LNCAP (cell line): ENCODE measurements around the gene COL15A1.

Experiments
- TF ChIP-seq, protein P1 (sequence below): fragments of 450-650 bp; IDR thresholded peaks from 2 replicates; pipeline ENCODE4 v1.5.1; 2017; ENCODE audit warnings: mild to moderate bottlenecking

COL15A1 gene

DNA sequence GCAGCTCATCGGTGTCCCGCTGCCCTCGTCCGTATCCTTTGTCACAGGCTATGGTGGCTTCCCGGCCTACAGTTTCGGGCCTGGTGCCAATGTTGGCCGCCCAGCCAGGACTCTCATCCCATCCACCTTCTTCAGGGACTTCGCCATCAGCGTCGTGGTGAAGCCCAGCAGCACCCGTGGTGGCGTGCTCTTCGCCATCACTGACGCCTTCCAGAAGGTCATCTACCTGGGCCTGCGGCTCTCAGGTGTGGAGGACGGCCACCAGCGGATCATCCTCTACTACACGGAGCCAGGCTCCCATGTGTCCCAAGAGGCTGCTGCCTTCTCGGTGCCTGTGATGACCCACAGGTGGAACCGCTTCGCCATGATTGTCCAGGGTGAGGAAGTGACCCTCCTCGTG lies 41.9 kb downstream of the COL15A1 start:
- TF ChIP-seq, protein P1, sequence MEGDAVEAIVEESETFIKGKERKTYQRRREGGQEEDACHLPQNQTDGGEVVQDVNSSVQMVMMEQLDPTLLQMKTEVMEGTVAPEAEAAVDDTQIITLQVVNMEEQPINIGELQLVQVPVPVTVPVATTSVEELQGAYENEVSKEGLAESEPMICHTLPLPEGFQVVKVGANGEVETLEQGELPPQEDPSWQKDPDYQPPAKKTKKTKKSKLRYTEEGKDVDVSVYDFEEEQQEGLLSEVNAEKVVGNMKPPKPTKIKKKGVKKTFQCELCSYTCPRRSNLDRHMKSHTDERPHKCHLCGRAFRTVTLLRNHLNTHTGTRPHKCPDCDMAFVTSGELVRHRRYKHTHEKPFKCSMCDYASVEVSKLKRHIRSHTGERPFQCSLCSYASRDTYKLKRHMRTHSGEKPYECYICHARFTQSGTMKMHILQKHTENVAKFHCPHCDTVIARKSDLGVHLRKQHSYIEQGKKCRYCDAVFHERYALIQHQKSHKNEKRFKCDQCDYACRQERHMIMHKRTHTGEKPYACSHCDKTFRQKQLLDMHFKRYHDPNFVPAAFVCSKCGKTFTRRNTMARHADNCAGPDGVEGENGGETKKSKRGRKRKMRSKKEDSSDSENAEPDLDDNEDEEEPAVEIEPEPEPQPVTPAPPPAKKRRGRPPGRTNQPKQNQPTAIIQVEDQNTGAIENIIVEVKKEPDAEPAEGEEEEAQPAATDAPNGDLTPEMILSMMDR, result no peak

DNA sequence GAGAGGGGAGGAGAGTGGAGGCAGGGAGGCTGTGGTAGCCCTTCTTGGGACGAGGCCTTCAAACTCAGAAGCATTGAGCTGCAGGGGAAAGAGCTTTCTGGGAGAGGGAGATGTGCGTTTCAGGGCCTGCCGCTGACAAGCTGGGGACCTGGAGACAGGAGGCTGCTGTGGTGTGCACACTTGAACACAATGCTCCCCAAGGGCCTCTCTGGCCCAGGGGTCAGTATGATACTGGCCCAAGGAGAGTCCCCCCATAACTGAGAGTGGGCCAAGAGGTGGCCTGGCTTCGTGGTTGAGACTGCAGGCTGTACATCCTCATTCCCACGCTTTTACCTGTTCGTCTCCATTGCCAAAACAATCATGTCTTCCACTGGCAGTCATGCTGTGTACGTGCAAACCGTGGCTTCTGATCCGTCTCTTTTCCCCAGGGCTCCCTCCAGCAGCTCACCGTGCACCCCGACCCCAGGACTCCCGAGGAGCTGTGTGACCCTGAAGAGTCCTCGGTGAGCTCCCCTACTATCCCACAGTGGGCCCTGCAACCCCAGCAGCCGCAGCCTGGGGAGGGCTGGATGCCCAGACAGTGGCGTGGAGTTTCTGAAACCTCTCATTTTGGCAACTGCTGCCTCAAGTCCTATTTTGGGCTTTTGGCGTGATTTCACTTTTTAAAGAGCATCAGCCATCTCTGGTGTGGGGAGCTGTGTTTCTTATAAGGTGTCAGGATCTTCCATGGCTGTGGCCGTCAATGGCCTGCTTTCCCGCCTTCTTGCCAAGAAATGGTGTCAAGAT lies 43.4 kb downstream of the COL15A1 start:
- TF ChIP-seq, protein P1, result no peak

- TF ChIP-seq, protein P1, result no peak
Measured at GRCh38 chr9:98989036-98990000, 45.6 kb downstream of the COL15A1 start.

GRCh38 chr9:98990181-98990870 lies 46.6 kb downstream of the COL15A1 start:
- TF ChIP-seq, protein P1, result no peak

GRCh38 chr9:98992107-98992884 lies 48.6 kb downstream of the COL15A1 start:
- TF ChIP-seq, protein P1, result no peak

- TF ChIP-seq, protein P1, result no peak
Measured at GRCh38 chr9:98992885-98993569, 49.3 kb downstream of the COL15A1 start.
